ENCODE measurements around the gene CGB8.

CGB8 gene

GRCh38 chr19:48999481-49000325 lies 49.2 kb downstream of the CGB8 start:
- no peak overlapping the region for H3K4me3 ChIP-seq (ENCODE audit: low read length)
- TF ChIP-seq CTCF (conservative IDR thresholded peaks at IDR 0.05; ENCODE audit: low read length), result peak; percentile 82
- DNase-seq (ENCODE audit: low read depth), result peak; percentile 74

GRCh38 chr19:48997972-48998371 lies 50.9 kb downstream of the CGB8 start:
- H3K4me3 ChIP-seq (ENCODE audit: low read length), result no peak overlapping the region
- peak; percentile 49 for DNase-seq (ENCODE audit: low read depth)
- TF ChIP-seq CTCF (conservative IDR thresholded peaks at IDR 0.05; ENCODE audit: low read length), result peak; percentile 54

Measured in AG10803 (cell line).